Adrenal gland (tissue), 12 donors: ENCODE data around the gene TNRC6C. TPM values are rescaled to one million over a fixed set of nuclear protein-coding genes. Genes with fewer than 3 reads are reported as not detected.

ENCODE experiments used
- DNase-seq, 7 donors: peaks; one replicate each; pipeline ENCODE4 v3.0.0-alpha.2; 2019 to 2020
- H3K27ac ChIP-seq, 5 donors: fragments of 200-600 bp; sonication (generic) in 4 of 5; 1 replicate in 3 of 5; 2 replicates in 2 of 5; pipeline versions ENCODE4 v1.5.1 to v1.8.0; 2016 to 2020; ENCODE audit warnings: mild to moderate bottlenecking in 1 of 5
- H3K27me3 ChIP-seq: fragments of 200-600 bp; 2 replicates; pipeline ENCODE4 v1.8.0; 2021
- H3K36me3 ChIP-seq, 2 donors: fragments of 200-600 bp; replicated peaks in 1 of 2; 1 replicate in 1 of 2; 2 replicates in 1 of 2; pipeline versions ENCODE4 v1.5.1 to v1.8.0; 2018 to 2022
- H3K4me1 ChIP-seq, 2 donors: fragments of 200-600 bp; replicated peaks in 1 of 2; 1 replicate in 1 of 2; 2 replicates in 1 of 2; pipeline versions ENCODE4 v1.5.1 to v1.8.0; 2018 to 2021
- H3K4me3 ChIP-seq, 4 donors: fragments of 200-600 bp; sonication (generic) in 3 of 4; one replicate each; pipeline ENCODE4 v1.5.1; 2016 to 2018
- H3K9me3 ChIP-seq, 3 donors: fragments of 200-600 bp; sonication (generic) in 1 of 3; replicated peaks in 1 of 3; 1 replicate in 2 of 3; 2 replicates in 1 of 3; pipeline versions ENCODE4 v1.5.1 to v1.8.0; 2016 to 2021
- POLR2A ChIP-seq, 2 donors: fragments of 450-650 bp; IDR thresholded peaks; one replicate each; pipeline ENCODE4 v1.6.1; 2017; ENCODE audit warnings: antibody characterized with exemption in 2 of 2, mild to moderate bottlenecking in 2 of 2, moderate library complexity in 1 of 2
- WGBS, 4 donors: extraction: QIAGEN DNeasy Blood & Tissue Kit in 2 of 4; methylation state at CpG; one replicate each; pipeline versions ENCODE4 v1.1.5 to v1.1.7; 2013 to 2017; 5-methylcytosine and 5-hydroxymethylcytosine counted together
- intact Hi-C, 2 donors: fragments of 100-400 bp; cut with DNase I; formaldehyde crosslinking; loops; one replicate each; pipeline versions ENCODE4 v1.14.1 to v1.15.0; 2022 to 2023
- polyA plus RNA-seq, 3 donors: library from polyadenylated mRNA; stranded (reverse); fragments of 200-250 nt in 2 of 3; fragments of 350-450 nt in 1 of 3; fragmentation: Illumina TruSeq in 1 of 3; extraction: RNeasy Lipid Tissue Mini Kit (QIAGEN cat#74804) in 1 of 3; gene quantifications; one replicate each; pipeline ENCODE4 v1.2.3, GENCODE V29; 2013 to 2014
- total RNA-seq, 9 donors: library from RNA; depleted of rRNA in 4 of 9; stranded (reverse); fragments of >200 nt in 4 of 9; fragments of 120-200 nt in 1 of 9; fragmentation: NEBNext Ultra II Directional in 1 of 9; extraction: Animal tissue kit (Norgen Biotek cat#: 25700) in 1 of 9; gene quantifications; one replicate each; pipeline versions ENCODE4 v1.1.0 to v1.2.4, GENCODE V29; 2013 to 2023
- TF ChIP-seq, protein P1 (sequence below), 6 experiments: fragments of 450-650 bp in 4 of 6; fragments of 200-600 bp in 2 of 6; sonication (generic) in 1 of 6; IDR thresholded peaks; 1 replicate in 5 of 6; 2 replicates in 1 of 6; pipeline versions ENCODE4 v1.5.1 to v1.8.0; 2016 to 2021; ENCODE audit warnings: antibody characterized with exemption in 6 of 6, mild to moderate bottlenecking in 2 of 6, moderate library complexity in 1 of 6
- donor health status: healthy with polysubstance abuse.
- donor health status: Bipolar disorder and iron deficiency.
- donor health status: DM: yes; HTN: yes; CAD: no.
- donor health status: DM: no; HTN: no; CAD: no.
- donor health status: DM: no; HTN: no; CAD: no.
- donor health status: DM: yes; HTN: yes; CAD: no.

The TNRC6C gene
- total and polyA plus RNA-seq, 12 donors, result 2.8 to 18.7 (median 11.2) TPM

DNA sequence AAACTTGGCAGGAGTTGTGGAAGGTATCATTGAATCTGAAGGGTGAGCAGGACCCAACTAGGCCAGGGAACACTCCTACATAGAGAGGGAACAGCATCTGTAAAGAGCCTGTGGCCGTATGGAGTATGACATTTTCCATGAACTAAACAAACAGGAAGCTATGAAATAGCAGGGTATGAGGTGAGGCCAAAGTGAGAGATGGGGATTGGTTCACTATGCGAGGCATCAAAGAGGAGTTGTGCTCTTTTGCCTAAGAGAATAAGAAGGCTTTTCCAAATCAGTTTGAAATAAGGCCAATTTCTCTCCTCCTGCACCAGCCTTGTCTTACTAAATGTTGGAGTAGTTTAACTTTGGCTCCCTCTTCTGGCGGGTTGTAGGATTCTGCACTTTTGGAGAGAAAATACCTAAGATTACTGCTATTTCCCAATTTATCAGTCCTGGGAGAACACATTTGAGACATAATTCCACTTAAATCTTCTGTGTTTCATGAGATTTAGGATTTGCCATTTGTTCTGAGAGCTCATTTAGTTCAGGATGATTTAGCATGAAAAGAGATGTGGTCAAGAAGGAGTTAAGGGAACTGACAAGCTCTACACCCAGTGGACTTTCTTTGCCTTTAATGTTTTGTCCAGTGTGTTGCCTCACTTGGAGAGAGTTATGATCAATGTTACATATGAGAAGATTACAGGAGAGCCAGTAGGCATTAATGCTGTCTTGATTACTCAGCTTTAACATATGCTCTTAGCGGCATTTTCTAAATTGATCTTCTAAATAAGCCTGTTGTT is 55.4 kb downstream of the TNRC6C start:
- Histone ChIP-seq H3K4me1 (no peaks in the 10 kb centered on the region), H3K9me3 (no peaks in the 10 kb centered on the region), H3K4me3 (no peak overlapping the region), H3K36me3 (peaks cover 0 to 8% of the 10 kb centered on the region in 2 donors), H3K27ac (no peak overlapping the region), H3K27me3 (no peaks in the 10 kb centered on the region)
- intact Hi-C loops, result loop anchor here (5.0 to 10.0 kb wide), 3 partner anchors 49 to 472 kb away; no protein-coding TSS in a partner anchor
- DNase-seq, result peak; percentile 45 to 85 (median 54)
- WGBS, 4 donors, result 40 to 46% (median 43%) methylated on average over 4 of the region's 4 CpGs
- no peak for TF ChIP-seq POLR2A (IDR thresholded peaks at IDR 0.05)
- TF ChIP-seq, protein P1, sequence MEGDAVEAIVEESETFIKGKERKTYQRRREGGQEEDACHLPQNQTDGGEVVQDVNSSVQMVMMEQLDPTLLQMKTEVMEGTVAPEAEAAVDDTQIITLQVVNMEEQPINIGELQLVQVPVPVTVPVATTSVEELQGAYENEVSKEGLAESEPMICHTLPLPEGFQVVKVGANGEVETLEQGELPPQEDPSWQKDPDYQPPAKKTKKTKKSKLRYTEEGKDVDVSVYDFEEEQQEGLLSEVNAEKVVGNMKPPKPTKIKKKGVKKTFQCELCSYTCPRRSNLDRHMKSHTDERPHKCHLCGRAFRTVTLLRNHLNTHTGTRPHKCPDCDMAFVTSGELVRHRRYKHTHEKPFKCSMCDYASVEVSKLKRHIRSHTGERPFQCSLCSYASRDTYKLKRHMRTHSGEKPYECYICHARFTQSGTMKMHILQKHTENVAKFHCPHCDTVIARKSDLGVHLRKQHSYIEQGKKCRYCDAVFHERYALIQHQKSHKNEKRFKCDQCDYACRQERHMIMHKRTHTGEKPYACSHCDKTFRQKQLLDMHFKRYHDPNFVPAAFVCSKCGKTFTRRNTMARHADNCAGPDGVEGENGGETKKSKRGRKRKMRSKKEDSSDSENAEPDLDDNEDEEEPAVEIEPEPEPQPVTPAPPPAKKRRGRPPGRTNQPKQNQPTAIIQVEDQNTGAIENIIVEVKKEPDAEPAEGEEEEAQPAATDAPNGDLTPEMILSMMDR (IDR thresholded peaks at IDR 0.05), result peak; percentile 54 to 86 (median 78)

DNA sequence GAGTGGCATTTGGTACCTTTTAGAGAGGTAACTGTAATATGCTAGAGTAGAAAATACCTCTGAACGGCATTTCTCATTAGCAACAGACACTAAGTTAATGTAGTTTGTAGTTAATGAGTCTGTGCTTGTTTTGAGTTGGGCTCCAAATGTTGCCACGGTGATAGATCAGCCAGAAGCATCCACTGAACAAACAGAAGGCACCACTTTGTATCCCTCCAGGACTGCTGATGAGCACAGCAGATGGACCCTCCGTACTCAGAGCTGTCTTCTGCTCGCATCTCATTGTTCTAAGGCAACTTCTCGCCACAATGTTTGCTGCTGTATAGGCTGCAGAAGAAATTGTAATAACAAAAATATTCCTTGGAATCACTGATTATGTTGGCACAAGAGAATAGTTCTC is 56.1 kb downstream of the TNRC6C start:
- H3K4me1 ChIP-seq, result no peaks in the 10 kb centered on the region
- WGBS, 4 donors, result 76 to 86% (median 85%) methylated on average over 5 of the region's 5 CpGs

DNA sequence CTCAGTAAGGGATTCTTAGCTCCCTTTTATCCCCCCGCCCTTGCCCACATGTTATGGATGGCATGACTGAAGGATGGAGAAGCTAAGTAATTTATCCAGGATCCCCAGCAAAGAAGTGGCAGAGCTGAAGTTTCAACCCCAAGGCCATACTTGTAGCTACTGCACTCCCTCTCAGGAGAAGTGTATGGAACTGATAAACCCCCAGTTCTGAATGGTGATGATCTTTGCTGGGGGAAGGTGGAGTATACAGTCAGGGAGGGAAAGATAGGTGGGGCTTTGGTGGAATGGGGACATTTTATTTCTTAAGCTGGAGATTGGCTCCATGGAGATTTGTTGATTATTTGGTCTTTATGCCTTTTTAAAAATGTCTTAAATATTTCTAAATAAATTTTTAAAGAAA is 58.3 kb downstream of the TNRC6C start:
- TF ChIP-seq POLR2A (IDR thresholded peaks at IDR 0.05), result no peak
- TF ChIP-seq, protein P1 (IDR thresholded peaks at IDR 0.05), result no peak
- intact Hi-C loops, result loop anchor here (10.0 kb wide), 2 partner anchors 52 to 472 kb away; no protein-coding TSS in a partner anchor
- Histone ChIP-seq H3K9me3 (no peaks in the 10 kb centered on the region), H3K27ac (no peak overlapping the region), H3K4me1 (no peaks in the 10 kb centered on the region), H3K36me3 (no peaks in the 10 kb centered on the region), H3K4me3 (no peak overlapping the region), H3K27me3 (no peaks in the 10 kb centered on the region)
- 86 to 95% (median 93%) methylated on average over 1 of the region's 1 CpG for WGBS, 4 donors
- no peak for DNase-seq

More for the DNA sequence above, 56.1 kb downstream of the TNRC6C start:
- intact Hi-C loops, result loop anchor here (5.0 to 10.0 kb wide), 3 partner anchors 50 to 472 kb away; no protein-coding TSS in a partner anchor
- Histone ChIP-seq H3K27ac (no peak overlapping the region), H3K4me3 (no peak overlapping the region), H3K27me3 (no peaks in the 10 kb centered on the region), H3K9me3 (no peaks in the 10 kb centered on the region), H3K36me3 (peaks cover 0 to 8% of the 10 kb centered on the region in 2 donors)
- no peak for DNase-seq
- no peak for TF ChIP-seq POLR2A (IDR thresholded peaks at IDR 0.05)
- TF ChIP-seq, protein P1 (IDR thresholded peaks at IDR 0.05), result no peak

DNA sequence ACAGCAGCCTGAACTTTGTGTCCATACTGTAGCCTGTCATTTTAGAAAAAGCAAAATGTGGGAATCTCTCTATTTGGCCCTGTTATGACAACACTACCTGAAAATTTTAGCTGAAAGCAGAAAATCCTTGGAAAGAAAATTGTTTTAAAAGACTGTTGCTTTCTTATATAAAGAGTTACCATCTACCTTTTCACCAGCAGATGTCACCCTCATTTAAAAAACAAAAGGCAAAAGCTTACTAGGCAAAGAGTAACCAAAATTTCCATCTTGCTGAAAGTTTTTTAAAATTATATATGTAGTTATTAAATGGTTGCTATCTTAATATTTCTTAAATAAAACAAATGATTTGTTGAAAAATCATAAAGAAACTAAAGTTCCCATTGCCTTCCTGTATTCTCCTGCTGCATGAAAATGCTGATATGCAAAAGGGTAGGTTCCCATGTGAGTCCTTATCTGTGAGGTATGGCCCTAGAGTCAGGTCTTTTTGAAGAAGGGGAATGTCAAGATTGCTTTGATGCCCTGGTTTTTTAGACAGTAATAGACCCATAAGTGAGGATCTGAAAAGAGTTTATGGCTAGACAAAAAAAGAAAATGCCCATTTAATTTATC is 61.0 kb downstream of the TNRC6C start:
- no peaks in the 10 kb centered on the region for H3K4me1 ChIP-seq
- intact Hi-C loops, result loop anchor here (10.0 kb wide), 2 partner anchors 55 to 475 kb away; no protein-coding TSS in a partner anchor
- no peak for DNase-seq
- no peaks in the 10 kb centered on the region for H3K27me3 ChIP-seq
- TF ChIP-seq, protein P1 (IDR thresholded peaks at IDR 0.05), result peak; percentile 42 to 67 (median 58)
- TF ChIP-seq POLR2A (IDR thresholded peaks at IDR 0.05), result no peak
- no peaks in the 10 kb centered on the region for H3K36me3 ChIP-seq
- H3K9me3 ChIP-seq, result no peaks in the 10 kb centered on the region
- no peak overlapping the region for H3K4me3 ChIP-seq
- no peak overlapping the region for H3K27ac ChIP-seq
